HL-60 (cell line): ENCODE measurements around the gene GOLPH3L.

Experiments
- GABPA ChIP-seq: IDR thresholded peaks from 2 replicates; pipeline ENCODE4 v1.6.1; 2012; ENCODE audit warnings: low read depth
- POLR2AphosphoS5 ChIP-seq: IDR thresholded peaks from 2 replicates; pipeline ENCODE4 v1.6.1; 2012; ENCODE audit warnings: low read depth
- TF ChIP-seq, protein P1 (sequence below): IDR thresholded peaks from one replicate; pipeline ENCODE4 v1.5.1; 2011; ENCODE audit warnings: low read length, control low read depth, inconsistent platforms; ENCODE audit not compliant: insufficient read depth
- TF ChIP-seq, protein P2 (sequence below): IDR thresholded peaks from 2 replicates; pipeline ENCODE4 v1.6.1; 2012; ENCODE audit warnings: low read depth; ENCODE audit not compliant: insufficient replicate concordance

DNA sequence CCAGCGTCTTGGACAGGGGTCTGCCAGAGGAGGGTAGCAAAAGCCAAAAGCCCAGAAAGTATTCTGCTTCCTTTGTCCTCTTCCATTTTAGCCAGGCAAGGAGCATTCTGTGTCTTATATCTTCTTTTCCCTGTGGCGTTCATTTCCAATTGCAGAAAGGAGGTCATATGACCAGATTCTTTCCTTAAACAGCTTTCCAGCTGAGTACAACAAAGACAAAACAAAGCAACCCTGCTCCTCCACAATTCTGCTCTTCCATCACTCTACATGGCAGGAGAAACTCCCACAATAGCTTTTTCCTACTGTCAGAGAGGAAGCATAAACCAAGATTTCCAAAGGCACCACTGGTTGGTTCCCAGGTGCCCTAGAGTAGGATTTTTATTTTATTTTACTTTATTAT is 87.2 kb downstream of the GOLPH3L start:
- TF ChIP-seq, protein P1, sequence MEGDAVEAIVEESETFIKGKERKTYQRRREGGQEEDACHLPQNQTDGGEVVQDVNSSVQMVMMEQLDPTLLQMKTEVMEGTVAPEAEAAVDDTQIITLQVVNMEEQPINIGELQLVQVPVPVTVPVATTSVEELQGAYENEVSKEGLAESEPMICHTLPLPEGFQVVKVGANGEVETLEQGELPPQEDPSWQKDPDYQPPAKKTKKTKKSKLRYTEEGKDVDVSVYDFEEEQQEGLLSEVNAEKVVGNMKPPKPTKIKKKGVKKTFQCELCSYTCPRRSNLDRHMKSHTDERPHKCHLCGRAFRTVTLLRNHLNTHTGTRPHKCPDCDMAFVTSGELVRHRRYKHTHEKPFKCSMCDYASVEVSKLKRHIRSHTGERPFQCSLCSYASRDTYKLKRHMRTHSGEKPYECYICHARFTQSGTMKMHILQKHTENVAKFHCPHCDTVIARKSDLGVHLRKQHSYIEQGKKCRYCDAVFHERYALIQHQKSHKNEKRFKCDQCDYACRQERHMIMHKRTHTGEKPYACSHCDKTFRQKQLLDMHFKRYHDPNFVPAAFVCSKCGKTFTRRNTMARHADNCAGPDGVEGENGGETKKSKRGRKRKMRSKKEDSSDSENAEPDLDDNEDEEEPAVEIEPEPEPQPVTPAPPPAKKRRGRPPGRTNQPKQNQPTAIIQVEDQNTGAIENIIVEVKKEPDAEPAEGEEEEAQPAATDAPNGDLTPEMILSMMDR, result no peak
- TF ChIP-seq POLR2AphosphoS5 (no peak), GABPA (no peak)
- TF ChIP-seq, protein P2, sequence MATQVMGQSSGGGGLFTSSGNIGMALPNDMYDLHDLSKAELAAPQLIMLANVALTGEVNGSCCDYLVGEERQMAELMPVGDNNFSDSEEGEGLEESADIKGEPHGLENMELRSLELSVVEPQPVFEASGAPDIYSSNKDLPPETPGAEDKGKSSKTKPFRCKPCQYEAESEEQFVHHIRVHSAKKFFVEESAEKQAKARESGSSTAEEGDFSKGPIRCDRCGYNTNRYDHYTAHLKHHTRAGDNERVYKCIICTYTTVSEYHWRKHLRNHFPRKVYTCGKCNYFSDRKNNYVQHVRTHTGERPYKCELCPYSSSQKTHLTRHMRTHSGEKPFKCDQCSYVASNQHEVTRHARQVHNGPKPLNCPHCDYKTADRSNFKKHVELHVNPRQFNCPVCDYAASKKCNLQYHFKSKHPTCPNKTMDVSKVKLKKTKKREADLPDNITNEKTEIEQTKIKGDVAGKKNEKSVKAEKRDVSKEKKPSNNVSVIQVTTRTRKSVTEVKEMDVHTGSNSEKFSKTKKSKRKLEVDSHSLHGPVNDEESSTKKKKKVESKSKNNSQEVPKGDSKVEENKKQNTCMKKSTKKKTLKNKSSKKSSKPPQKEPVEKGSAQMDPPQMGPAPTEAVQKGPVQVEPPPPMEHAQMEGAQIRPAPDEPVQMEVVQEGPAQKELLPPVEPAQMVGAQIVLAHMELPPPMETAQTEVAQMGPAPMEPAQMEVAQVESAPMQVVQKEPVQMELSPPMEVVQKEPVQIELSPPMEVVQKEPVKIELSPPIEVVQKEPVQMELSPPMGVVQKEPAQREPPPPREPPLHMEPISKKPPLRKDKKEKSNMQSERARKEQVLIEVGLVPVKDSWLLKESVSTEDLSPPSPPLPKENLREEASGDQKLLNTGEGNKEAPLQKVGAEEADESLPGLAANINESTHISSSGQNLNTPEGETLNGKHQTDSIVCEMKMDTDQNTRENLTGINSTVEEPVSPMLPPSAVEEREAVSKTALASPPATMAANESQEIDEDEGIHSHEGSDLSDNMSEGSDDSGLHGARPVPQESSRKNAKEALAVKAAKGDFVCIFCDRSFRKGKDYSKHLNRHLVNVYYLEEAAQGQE, result no peak
